Hepatocyte (in vitro differentiated cells): ENCODE measurements around the gene URI1. TPM values are rescaled to one million over a fixed set of nuclear protein-coding genes. Genes with fewer than 3 reads are reported as not detected.
"Not testable (repeated sequence)": the region's sequence is repeated elsewhere in the genome, so short reads cannot be mapped to it uniquely, and the experiment has no call there.

ENCODE experiments used
- DNase-seq: peaks from one replicate; pipeline ENCODE4 v3.0.0-alpha.2; 2016; ENCODE audit warnings: low spot score
- H2AFZ ChIP-seq: fragments of 200-600 bp; sonication (generic); 2 replicates; pipeline ENCODE4 v1.6.0; 2016; ENCODE audit warnings: antibody characterized with exemption, mild to moderate bottlenecking
- H3K27ac ChIP-seq: fragments of 200-600 bp; sonication (generic); 2 replicates; pipeline ENCODE4 v1.5.1; 2016; ENCODE audit warnings: mild to moderate bottlenecking
- H3K27me3 ChIP-seq: fragments of 200-600 bp; sonication (generic); 2 replicates; pipeline ENCODE4 v1.6.1; 2016
- H3K36me3 ChIP-seq: fragments of 200-600 bp; sonication (generic); replicated peaks from 2 replicates; pipeline ENCODE4 v1.5.1; 2016; ENCODE audit warnings: low read depth; ENCODE audit not compliant: insufficient read depth
- H3K4me1 ChIP-seq: fragments of 200-600 bp; sonication (generic); 2 replicates; pipeline ENCODE4 v1.5.1; 2016; ENCODE audit warnings: mild to moderate bottlenecking, moderate library complexity; ENCODE audit not compliant: insufficient read depth
- H3K4me2 ChIP-seq: fragments of 200-600 bp; sonication (generic); 2 replicates; pipeline ENCODE4 v1.6.0; 2016
- H3K4me3 ChIP-seq: fragments of 200-600 bp; sonication (generic); 2 replicates; pipeline ENCODE4 v1.5.1; 2016; ENCODE audit warnings: mild to moderate bottlenecking
- H3K79me2 ChIP-seq: fragments of 200-600 bp; sonication (generic); 2 replicates; pipeline ENCODE4 v1.6.0; 2017; ENCODE audit warnings: mild to moderate bottlenecking
- H3K9me2 ChIP-seq: fragments of 200-600 bp; sonication (generic); replicated peaks from 2 replicates; pipeline ENCODE4 v1.6.0; 2017; ENCODE audit warnings: mild to moderate bottlenecking; ENCODE audit not compliant: insufficient read depth
- H3K9me3 ChIP-seq: fragments of 200-600 bp; sonication (generic); 2 replicates; pipeline ENCODE4 v1.5.1; 2016; ENCODE audit warnings: low read depth, mild to moderate bottlenecking
- H4K20me1 ChIP-seq: fragments of 200-600 bp; sonication (generic); 2 replicates; pipeline ENCODE4 v1.6.0; 2016; ENCODE audit warnings: mild to moderate bottlenecking; ENCODE audit not compliant: insufficient read depth, poor library complexity, severe bottlenecking
- CTCF ChIP-seq: fragments of 200-600 bp; sonication (generic); IDR thresholded peaks from 2 replicates; pipeline ENCODE4 v1.5.1; 2016; ENCODE audit warnings: antibody characterized with exemption, mild to moderate bottlenecking; ENCODE audit not compliant: poor library complexity
- EZH2 ChIP-seq: fragments of 200-600 bp; sonication (generic); IDR thresholded peaks from 2 replicates; pipeline ENCODE4 v1.6.1; 2016; ENCODE audit warnings: antibody characterized with exemption, mild to moderate bottlenecking, borderline replicate concordance
- EZH2phosphoT487 ChIP-seq: fragments of 200-600 bp; sonication (generic); IDR thresholded peaks from one replicate; pipeline ENCODE4 v1.6.1; 2018; ENCODE audit warnings: antibody characterized with exemption, mild to moderate bottlenecking, low read depth, moderate library complexity; ENCODE audit not compliant: unreplicated experiment, severe bottlenecking
- WGBS: methylation state at CpG from one replicate; pipeline ENCODE4 v1.1.6; 2016; ENCODE audit warnings: low lambda C conversion rate; ENCODE audit errors: missing lambda C conversion rate; 5-methylcytosine and 5-hydroxymethylcytosine counted together
- polyA plus RNA-seq: library from polyadenylated mRNA; unstranded; fragments of >200 nt; fragmentation: Nextera tagmentation; extraction: Ambion mirVana; gene quantifications from 2 replicates; pipeline ENCODE4 v1.2.1, GENCODE V29; 2016
- total RNA-seq: library from RNA; depleted of rRNA; stranded (reverse); fragments of >200 nt; gene quantifications from 2 replicates; pipeline ENCODE4 v1.2.3, GENCODE V29; 2014

Gene URI1
- total and polyA plus RNA-seq, 2 experiments from 2014 or later = 50.0 to 66.7 TPM

GRCh38 chr19:29945017-29945416, 3.0 kb downstream of the URI1 start:
- peak overlapping the region; percentile 71 for H3K27ac ChIP-seq
- H3K27me3 ChIP-seq = no peaks in the 10 kb centered on the region
- H3K36me3 ChIP-seq = no peaks in the 10 kb centered on the region
- DNase-seq = no peak
- TF ChIP-seq EZH2 (no peak), EZH2phosphoT487 (no peak), CTCF (no peak)
- no peaks in the 10 kb centered on the region for H3K9me3 ChIP-seq
- H2AFZ ChIP-seq = no peak overlapping the region
- no peaks in the 10 kb centered on the region for H3K9me2 ChIP-seq
- H4K20me1 ChIP-seq = peaks cover 35% of the 10 kb centered on the region
- WGBS = 83% methylated on average over 1 of the region's 1 CpG
- peaks cover 76% of the 10 kb centered on the region for H3K79me2 ChIP-seq
- peak overlapping the region; percentile 79 for H3K4me2 ChIP-seq
- H3K4me3 ChIP-seq = no peak overlapping the region
- peaks cover 23% of the 10 kb centered on the region for H3K4me1 ChIP-seq

DNA sequence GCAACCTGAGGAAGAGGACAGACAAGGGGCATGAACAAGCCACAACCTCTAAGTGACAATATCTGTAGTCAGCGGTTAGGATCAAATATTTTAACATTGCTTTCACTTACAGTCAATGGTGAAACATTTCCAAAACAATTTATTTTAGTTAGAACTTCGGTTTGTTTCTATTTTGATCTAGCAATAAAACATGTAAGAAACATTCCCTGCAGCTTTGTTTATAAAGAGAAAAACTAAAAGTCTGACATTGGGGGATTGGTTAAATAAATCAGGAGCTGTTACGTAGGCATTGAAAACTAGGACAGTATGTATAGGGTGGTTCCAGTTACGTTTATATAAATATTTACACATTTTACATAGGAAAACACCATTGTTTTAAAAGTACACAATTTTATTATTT, 3.4 kb downstream of the URI1 start:
- H3K4me2 ChIP-seq = peak overlapping the region; percentile 79
- H3K27ac ChIP-seq = peak overlapping the region; percentile 71

DNA sequence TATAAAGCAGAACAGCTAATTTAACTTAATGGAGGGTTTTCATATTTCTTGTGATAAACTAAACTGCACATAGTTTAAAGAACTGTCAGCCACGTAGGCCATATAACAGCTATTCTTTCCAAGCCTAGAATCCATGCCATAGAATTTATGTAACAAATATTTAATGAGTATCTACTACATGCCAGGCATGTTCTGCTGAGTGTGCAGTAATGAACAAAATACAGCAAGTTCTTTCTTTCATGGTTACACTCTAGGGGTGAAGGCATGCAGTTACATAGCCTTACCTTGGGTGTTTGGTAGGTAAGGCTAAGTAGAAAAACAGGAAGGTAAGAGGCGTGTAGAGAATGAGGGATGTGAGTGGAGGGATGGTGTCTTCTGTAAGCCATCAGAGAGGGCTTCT, 4.6 kb downstream of the URI1 start:
- peaks cover 35% of the 10 kb centered on the region for H4K20me1 ChIP-seq
- peak overlapping the region; percentile 79 for H3K4me2 ChIP-seq
- DNase-seq = no peak
- H3K9me3 ChIP-seq = no peaks in the 10 kb centered on the region
- H3K4me3 ChIP-seq = no peak overlapping the region
- no peak overlapping the region for H2AFZ ChIP-seq
- no peak overlapping the region for H3K27ac ChIP-seq
- no peaks in the 10 kb centered on the region for H3K9me2 ChIP-seq
- H3K27me3 ChIP-seq = no peaks in the 10 kb centered on the region
- 91% methylated on average over 2 of the region's 2 CpGs for WGBS
- H3K4me1 ChIP-seq = peaks cover 23% of the 10 kb centered on the region
- no peaks in the 10 kb centered on the region for H3K36me3 ChIP-seq
- peaks cover 90% of the 10 kb centered on the region for H3K79me2 ChIP-seq
- TF ChIP-seq CTCF (no peak), EZH2 (no peak), EZH2phosphoT487 (no peak)

More for the DNA sequence above, 3.4 kb downstream of the URI1 start:
- WGBS = 62% methylated on average over 4 of the region's 4 CpGs
- Histone ChIP-seq H3K27me3 (no peaks in the 10 kb centered on the region), H3K4me1 (peaks cover 23% of the 10 kb centered on the region), H3K36me3 (no peaks in the 10 kb centered on the region), H2AFZ (no peak overlapping the region), H3K9me2 (no peaks in the 10 kb centered on the region), H4K20me1 (peaks cover 35% of the 10 kb centered on the region), H3K79me2 (peaks cover 80% of the 10 kb centered on the region), H3K4me3 (no peak overlapping the region), H3K9me3 (no peaks in the 10 kb centered on the region)
- TF ChIP-seq CTCF (no peak), EZH2phosphoT487 (no peak), EZH2 (no peak)
- DNase-seq = no peak

DNA sequence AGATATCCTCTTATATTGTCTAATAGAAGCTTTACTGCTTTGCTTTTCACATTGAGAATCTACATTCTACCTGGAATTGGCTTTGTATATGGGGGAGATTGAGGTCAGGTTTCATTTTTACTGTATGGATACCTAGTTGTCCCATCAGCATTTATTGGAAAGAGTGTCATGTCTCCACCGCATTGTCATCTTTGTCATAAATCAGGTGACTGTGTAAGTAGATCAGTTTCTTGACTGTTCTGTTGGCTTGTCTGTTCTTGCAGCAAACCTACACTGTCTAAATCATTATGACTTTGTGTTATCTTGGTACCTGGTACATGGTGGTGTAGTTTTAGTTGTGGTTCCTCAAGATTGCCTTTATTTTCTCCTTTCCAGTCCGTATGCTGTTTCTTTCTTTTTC, 5.8 kb downstream of the URI1 start:
- Histone ChIP-seq H4K20me1 (peaks cover 35% of the 10 kb centered on the region), H3K79me2 (peaks cover 95% of the 10 kb centered on the region), H3K9me3 (no peaks in the 10 kb centered on the region), H3K36me3 (no peaks in the 10 kb centered on the region), H3K4me3 (no peak overlapping the region), H2AFZ (no peak overlapping the region), H3K4me1 (peaks cover 23% of the 10 kb centered on the region), H3K27ac (peak overlapping the region; percentile 56), H3K4me2 (peak overlapping the region; percentile 47), H3K9me2 (no peaks in the 10 kb centered on the region), H3K27me3 (no peaks in the 10 kb centered on the region)
- 78% methylated on average over 2 of the region's 2 CpGs for WGBS
- DNase-seq = no peak
- TF ChIP-seq EZH2 (no peak), EZH2phosphoT487 (no peak), CTCF (no peak)

- H3K36me3 ChIP-seq, H3K4me3 ChIP-seq, H3K27ac ChIP-seq, H3K27me3 ChIP-seq, DNase-seq, H2AFZ ChIP-seq, H3K9me3 ChIP-seq, H3K4me2 ChIP-seq, H3K9me2 ChIP-seq: not testable (repeated sequence)
- H3K79me2 ChIP-seq = peaks cover 95% of the 10 kb centered on the region
- peaks cover 26% of the 10 kb centered on the region for H4K20me1 ChIP-seq
- 88% methylated on average over 13 of the region's 57 CpGs for WGBS
- H3K4me1 ChIP-seq = peaks cover 15% of the 10 kb centered on the region
These were observed 6.9 kb downstream of the URI1 start for GRCh38 chr19:29948759-29949470.
